IMR-90 (cell line): Measurements from ENCODE around the gene RGL1. TPM values are rescaled to one million over a fixed set of nuclear protein-coding genes. Genes with fewer than 3 reads are reported as not detected.

Source experiments
- ATAC-seq: fragments of 200-7000 bp; cut with Tn5 transposase; 2 replicates; pipeline ENCODE4 v1.9.1; 2020; ENCODE audit warnings: low read depth, mild to moderate bottlenecking, moderate library complexity
- BruUV-seq: library from RNA; stranded (reverse); fragments of 400-500 nt; replicated peaks from 2 replicates; lab custom pipeline; 2021; lab: Mats Ljungman, UMichigan
- CTCF ChIA-PET: fragments of 300-600 bp; formaldehyde crosslinking; extraction: SDS; loops from one replicate; lab custom pipeline; 2021; ENCODE audit warnings: antibody characterized with exemption; lab: Yijun Ruan, JAX
- POLR2A ChIA-PET: fragments of 300-600 bp; sonication (Branson Sonifier 250); formaldehyde crosslinking; loops from one replicate; lab custom pipeline; 2022; ENCODE audit warnings: antibody characterized with exemption; ENCODE audit not compliant: unreplicated experiment; lab: Charles Lee
- DNase-seq: peaks from one replicate; pipeline ENCODE4 v3.0.0; 2013
- H2AFZ ChIP-seq: replicated peaks from 2 replicates; pipeline ENCODE3; 2013; ENCODE audit warnings: low read length, mild to moderate bottlenecking; ENCODE audit not compliant: poor library complexity
- H2AK5ac ChIP-seq: 2 replicates; pipeline ENCODE4 v1.6.1; 2013; ENCODE audit warnings: low read depth, low read length, inconsistent platforms
- H2AK9ac ChIP-seq: replicated peaks from 2 replicates; pipeline ENCODE3; 2013; ENCODE audit warnings: mild to moderate bottlenecking, low read depth, low read length, moderate library complexity; ENCODE audit not compliant: poor library complexity
- H2BK120ac ChIP-seq: 2 replicates; pipeline ENCODE4 v1.6.1; 2013; ENCODE audit warnings: low read depth, low read length, inconsistent platforms
- H2BK15ac ChIP-seq: 3 replicates; pipeline ENCODE4 v1.6.1; 2013; ENCODE audit warnings: low read depth, low read length, inconsistent platforms
- H2BK20ac ChIP-seq: 2 replicates; pipeline ENCODE4 v1.6.1; 2013; ENCODE audit warnings: low read depth, mild to moderate bottlenecking, inconsistent platforms, low read length, moderate library complexity
- H2BK5ac ChIP-seq: 2 replicates; pipeline ENCODE4 v1.6.1; 2013; ENCODE audit warnings: mild to moderate bottlenecking, low read depth, low read length, inconsistent platforms; ENCODE audit not compliant: poor library complexity, severe bottlenecking
- H3K14ac ChIP-seq: replicated peaks from 2 replicates; pipeline ENCODE4 v1.6.1; 2013; ENCODE audit warnings: low read depth, low read length, inconsistent platforms
- H3K18ac ChIP-seq: 2 replicates; pipeline ENCODE4 v1.6.1; 2013; ENCODE audit warnings: low read depth, low read length, control low read depth
- H3K23ac ChIP-seq: 2 replicates; pipeline ENCODE4 v1.6.1; 2013; ENCODE audit warnings: low read depth, low read length, inconsistent platforms
- H3K27ac ChIP-seq: 2 replicates; pipeline ENCODE4 v1.5.1; 2013; ENCODE audit warnings: mild to moderate bottlenecking, control low read depth, low read length; ENCODE audit not compliant: insufficient read depth
- H3K27me3 ChIP-seq: 2 replicates; pipeline ENCODE4 v1.6.1; 2013; ENCODE audit warnings: low read length; ENCODE audit not compliant: control insufficient read depth, insufficient read depth
- H3K36me3 ChIP-seq: 2 replicates; pipeline ENCODE4 v1.6.1; 2013; ENCODE audit warnings: low read length, mixed read lengths; ENCODE audit not compliant: control insufficient read depth, insufficient read depth
- H3K4ac ChIP-seq: 2 replicates; pipeline ENCODE4 v1.6.1; 2013; ENCODE audit warnings: low read depth, low read length, inconsistent platforms
- H3K4me1 ChIP-seq: 2 replicates; pipeline ENCODE4 v1.6.1; 2013; ENCODE audit warnings: low read length, mixed read lengths; ENCODE audit not compliant: control insufficient read depth, insufficient read depth
- H3K4me2 ChIP-seq: 2 replicates; pipeline ENCODE4 v1.6.1; 2013; ENCODE audit warnings: low read depth, mild to moderate bottlenecking, control low read depth, low read length, moderate library complexity
- H3K4me3 ChIP-seq: 2 replicates; pipeline ENCODE4 v1.5.1; 2013; ENCODE audit warnings: low read depth, mild to moderate bottlenecking, control low read depth, low read length, moderate library complexity; ENCODE audit not compliant: insufficient read depth
- H3K56ac ChIP-seq: 2 replicates; pipeline ENCODE4 v1.6.1; 2013; ENCODE audit warnings: low read length, inconsistent platforms; ENCODE audit not compliant: insufficient read depth; ENCODE audit errors: extremely low read depth
- H3K79me1 ChIP-seq, 2 experiments: 2 replicates each; pipeline ENCODE4 v1.6.1; 2013; ENCODE audit warnings: low read length in 2 of 2, inconsistent platforms in 1 of 2, low read depth in 1 of 2
- H3K9ac ChIP-seq: 2 replicates; pipeline ENCODE4 v1.6.1; 2013; ENCODE audit warnings: low read depth, low read length, control low read depth
- H3K9me1 ChIP-seq: 2 replicates; pipeline ENCODE4 v1.6.1; 2013; ENCODE audit warnings: low read length, inconsistent platforms; ENCODE audit not compliant: insufficient read depth
- H3K9me3 ChIP-seq: 2 replicates; pipeline ENCODE4 v1.6.1; 2013; ENCODE audit warnings: low read length; ENCODE audit not compliant: control insufficient read depth, insufficient read depth
- H4K20me1 ChIP-seq: 2 replicates; pipeline ENCODE4 v1.6.1; 2013; ENCODE audit warnings: low read length, inconsistent platforms; ENCODE audit not compliant: insufficient read depth
- H4K5ac ChIP-seq: 2 replicates; pipeline ENCODE4 v1.6.1; 2013; ENCODE audit warnings: mild to moderate bottlenecking, low read depth, low read length, control low read depth
- H4K8ac ChIP-seq, 2 experiments: 2 replicates each; pipeline ENCODE4 v1.6.1; 2013; ENCODE audit warnings: low read depth in 2 of 2, low read length in 2 of 2, control low read depth in 1 of 2, inconsistent platforms in 1 of 2
- H4K91ac ChIP-seq: 2 replicates; pipeline ENCODE4 v1.6.1; 2013; ENCODE audit warnings: low read depth, low read length, inconsistent platforms; ENCODE audit not compliant: insufficient read depth
- BHLHE40 ChIP-seq: fragments of 150-350 bp; IDR thresholded peaks from 2 replicates; pipeline ENCODE4 v1.6.1; 2016; ENCODE audit warnings: mild to moderate bottlenecking, low read depth, low read length
- CTCF ChIP-seq: conservative IDR thresholded peaks from 2 replicates; pipeline ENCODE4 v1.5.1; 2012; ENCODE audit warnings: mild to moderate bottlenecking, low read depth, low read length, improper control_type of control experiment
- ELK1 ChIP-seq: fragments of 150-350 bp; IDR thresholded peaks from 2 replicates; pipeline ENCODE4 v1.6.1; 2016; ENCODE audit warnings: low read depth, mild to moderate bottlenecking, low read length, moderate library complexity, borderline replicate concordance
- POLR2A ChIP-seq: IDR thresholded peaks from 2 replicates; pipeline ENCODE4 v1.6.1; 2012; ENCODE audit warnings: mild to moderate bottlenecking, low read depth, low read length
- RAD21 ChIP-seq: IDR thresholded peaks from 2 replicates; pipeline ENCODE4 v1.6.1; 2012; ENCODE audit warnings: low read length, improper control_type of control experiment
- WGBS, 2 experiments: methylation state at CpG; one replicate each; pipeline versions ENCODE4 v1.1.5 to v1.1.7; 2013; ENCODE audit warnings: missing lambda C conversion rate in 2 of 2; ENCODE audit not compliant: insufficient read length in 1 of 2; ENCODE audit errors: extremely low coverage in 2 of 2; 5-methylcytosine and 5-hydroxymethylcytosine counted together
- dilution Hi-C: fragments of 300-500 bp; cut with HindIII; formaldehyde crosslinking; loops from one replicate; pipeline ENCODE4 v1.14.3; 2018; ENCODE audit warnings: low sequenced_read_pairs; ENCODE audit not compliant: unreplicated experiment
- in situ Hi-C: fragments of 300-500 bp; cut with MboI; formaldehyde crosslinking; loops from 3 replicates; pipeline ENCODE4 v1.14.3; 2019; ENCODE audit warnings: low sequenced_read_pairs, inconsistent platforms, mixed read lengths
- intact Hi-C: fragments of 100-400 bp; cut with micrococcal nuclease; formaldehyde crosslinking; loops from 2 replicates; pipeline ENCODE4 v1.10.0; 2022
- polyA plus RNA-seq, 3 experiments: library from polyadenylated mRNA; depleted of rRNA; stranded (reverse); fragments of >200 nt; gene quantifications; 2 replicates each; pipeline ENCODE4 v1.2.3, GENCODE V29; 2012; ENCODE audit warnings: low replicate concordance in 1 of 3
- total RNA-seq: library from RNA; depleted of rRNA; stranded (reverse); fragments of >200 nt; gene quantifications from 2 replicates; pipeline ENCODE4 v1.2.3, GENCODE V29; 2012

Gene RGL1
- total and polyA plus RNA-seq, 2 of the 4 experiments (the other 2 are of a cell fraction) = 4.7 to 7.5 TPM

DNA sequence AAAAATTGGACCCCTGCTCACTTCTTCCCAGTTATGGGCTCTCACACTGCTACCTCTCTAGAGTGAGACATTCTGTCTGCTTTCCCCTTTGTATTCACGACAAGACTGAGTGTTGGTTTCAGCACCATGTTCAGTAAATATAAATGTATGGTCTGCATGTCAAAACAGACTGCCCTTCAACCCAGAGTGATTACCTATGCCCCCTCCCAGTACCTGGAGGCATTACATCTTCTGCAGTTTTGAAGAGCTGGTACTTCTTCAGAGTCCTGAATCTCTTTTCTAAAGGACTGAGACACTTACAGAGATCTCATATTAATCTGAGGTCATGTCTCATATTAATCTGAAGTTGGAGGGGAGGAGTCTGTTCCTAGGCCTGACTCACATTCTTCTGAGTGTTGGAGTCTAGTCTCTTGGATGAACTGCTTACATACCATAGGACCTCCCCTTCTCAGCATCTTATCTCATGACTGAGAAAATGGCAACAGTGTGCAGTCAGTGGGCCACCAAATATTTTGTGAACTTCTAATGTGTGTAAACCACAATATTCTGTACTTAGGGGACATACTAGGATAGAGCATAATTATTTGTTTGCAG lies 80.3 kb downstream of the RGL1 start:
- H3K9me1 ChIP-seq = peaks cover 13% of the 10 kb centered on the region
- no peak overlapping the region for H3K4me3 ChIP-seq
- in situ Hi-C loops = no loop called here
- no peak overlapping the region for H3K14ac ChIP-seq
- WGBS, 2 experiments = no CpG with 5 or more reads among the region's 1 CpG
- no peak overlapping the region for H3K56ac ChIP-seq
- POLR2A ChIA-PET = no interaction called here
- no peaks in the 10 kb centered on the region; a peak in 1 of 4 replicates for H3K79me1 ChIP-seq
- no peak overlapping the region for H2BK120ac ChIP-seq
- H2AFZ ChIP-seq = no peak overlapping the region
- H3K18ac ChIP-seq = no peak overlapping the region
- no peak overlapping the region for H3K9ac ChIP-seq
- DNase-seq (peak; percentile 44), ATAC-seq (peak; percentile 25; the same call in 1 of the 2 replicates)
- no peak overlapping the region for H2BK20ac ChIP-seq
- no peak overlapping the region for H2BK5ac ChIP-seq
- intact Hi-C loops = no loop called here
- H2AK5ac ChIP-seq = no peak overlapping the region
- no peak overlapping the region for H2AK9ac ChIP-seq
- H3K23ac ChIP-seq = no peak overlapping the region
- H3K4me1 ChIP-seq = peaks cover 13% of the 10 kb centered on the region
- dilution Hi-C loops = no loop called here
- H3K4me2 ChIP-seq = no peak overlapping the region
- no peaks in the 10 kb centered on the region for H3K27me3 ChIP-seq
- TF ChIP-seq ELK1 (no peak), BHLHE40 (no peak), POLR2A (no peak), RAD21 (no peak), CTCF (no peak)
- no peaks in the 10 kb centered on the region for H3K9me3 ChIP-seq
- CTCF ChIA-PET = no interaction called here
- H3K27ac ChIP-seq = no peak overlapping the region
- no peak overlapping the region for H4K8ac ChIP-seq
- no TSS peak for BruUV-seq
- no peak overlapping the region for H2BK15ac ChIP-seq
- no peak overlapping the region for H3K4ac ChIP-seq
- H4K91ac ChIP-seq = no peak overlapping the region
- H3K36me3 ChIP-seq = peaks cover 9% of the 10 kb centered on the region
- no peak overlapping the region for H4K5ac ChIP-seq
- H4K20me1 ChIP-seq = no peaks in the 10 kb centered on the region; the same call in 1 of the 2 replicates
